Heart right ventricle (tissue), 16 donors: ENCODE measurements around the gene GNLY. TPM values are rescaled to one million over a fixed set of nuclear protein-coding genes. Genes with fewer than 3 reads are reported as not detected.

ENCODE experiments used
- ATAC-seq, 8 donors: fragments of 200-7000 bp; cut with Tn5 transposase; one replicate each; pipeline ENCODE4 v1.9.1; 2020; ENCODE audit warnings: mild to moderate bottlenecking in 8 of 8, moderate library complexity in 8 of 8, moderate number of reproducible peaks in 1 of 8
- DNase-seq, 2 donors: peaks; one replicate each; pipeline ENCODE4 v3.0.0-alpha.2; 2020
- H3K27ac ChIP-seq, 10 donors: fragments of 200-600 bp; sonication (generic) in 2 of 10; one replicate each; pipeline versions ENCODE4 v1.5.0 to v1.8.0; 2020 to 2022; ENCODE audit warnings: mild to moderate bottlenecking in 3 of 10
- H3K27me3 ChIP-seq, 7 donors: fragments of 200-600 bp; one replicate each; pipeline ENCODE4 v1.8.0; 2021 to 2022; ENCODE audit warnings: mild to moderate bottlenecking in 2 of 7
- H3K36me3 ChIP-seq, 9 donors: fragments of 200-600 bp; sonication (generic) in 1 of 9; one replicate each; pipeline versions ENCODE4 v1.5.0 to v1.8.0; 2020 to 2022; ENCODE audit warnings: mild to moderate bottlenecking in 2 of 9
- H3K4me1 ChIP-seq, 9 donors: fragments of 200-600 bp; sonication (generic) in 1 of 9; one replicate each; pipeline versions ENCODE4 v1.5.0 to v1.8.0; 2020 to 2022; ENCODE audit warnings: mild to moderate bottlenecking in 4 of 9
- H3K4me3 ChIP-seq, 10 donors: fragments of 200-600 bp; sonication (generic) in 2 of 10; one replicate each; pipeline versions ENCODE4 v1.5.0 to v1.8.0; 2020 to 2022; ENCODE audit warnings: mild to moderate bottlenecking in 7 of 10, moderate library complexity in 2 of 10
- H3K9me3 ChIP-seq, 11 donors: fragments of 200-600 bp in 10 of 11; sonication (generic) in 2 of 11; one replicate each; pipeline versions ENCODE4 v1.5.0 to v1.8.0; 2013 to 2022; ENCODE audit warnings: mild to moderate bottlenecking in 2 of 11, control low read depth in 1 of 11, moderate library complexity in 1 of 11
- CTCF ChIP-seq, 9 donors: fragments of 200-600 bp; sonication (generic) in 2 of 9; IDR thresholded peaks; one replicate each; pipeline versions ENCODE4 v1.5.0 to v1.8.0; 2021 to 2022; ENCODE audit warnings: antibody characterized with exemption in 9 of 9, mild to moderate bottlenecking in 5 of 9, moderate library complexity in 1 of 9
- WGBS, 2 donors: extraction: QIAGEN DNeasy Blood & Tissue Kit; methylation state at CpG; one replicate each; pipeline ENCODE4 v1.1.7; 2013; ENCODE audit warnings: inconsistent platforms in 1 of 2; 5-methylcytosine and 5-hydroxymethylcytosine counted together
- intact Hi-C, 10 donors: fragments of 100-400 bp; cut with DNase I; formaldehyde crosslinking; loops; one replicate each; pipeline versions ENCODE4 v1.11.1 to v1.14.2; 2022
- polyA plus RNA-seq, 2 donors: library from polyadenylated mRNA; stranded (reverse); fragments of 200-250 nt; gene quantifications; one replicate each; pipeline ENCODE4 v1.2.3, GENCODE V29; 2013
- total RNA-seq, 10 donors: library from RNA; stranded (reverse); fragmentation: NEBNext Ultra II Directional in 3 of 10; extraction: Animal tissue kit (Norgen Biotek cat#: 25700) in 3 of 10; gene quantifications; one replicate each; pipeline versions ENCODE4 v1.2.1 to v1.2.4, GENCODE V29; 2021 to 2023
- donor health status: Arrhythmogenic right ventricular cardiomyopathy.
- donor health status: ischemic (EF 13 %, LVEDD 7.1; RV severe dilation, severe dysfunction).
- donor health status: healthy with polysubstance abuse.
- donor health status: DM: no; HTN: yes; CAD: no.
- donor health status: DM: no; HTN: no; CAD: no.
- donor health status: ischemic (EF 25% LVEDD 6.9; RV normal size, moderate dysfunction).
- donor health status: ischemic (EF 25% LVEDD 5.7; RV mildly dilated, moderate dysfunction).
- donor health status: healthy.
- donor health status: DM: yes; HTN: yes; CAD: no.
- donor health status: Ischemic cardiomyopathy.
- donor health status: ischemic (EF 35%, LVEDD 5.7; RV mildly dilated, moderate dysfunction).
- donor health status: nonischemic (EF 11% LVEDD 7.7; RV severe dilation, severe dysfunction).
- donor health status: DM: yes; HTN: yes; CAD: no.
- donor health status: PGD.
- donor health status: ischemic (EF 29% LVEDD 5.4; RV normal size, mild dysfunction).
- donor health status: nonischemic (EF 23%, LVEDD 6.1; RV moderate dilation, normal function).

Gene GNLY
- total and polyA plus RNA-seq, 12 donors: 0.17 to 43.2 (median 1.2) TPM

- no peak for TF ChIP-seq CTCF (IDR thresholded peaks at IDR 0.05)
- Histone ChIP-seq H3K4me3 (no peak overlapping the region), H3K27ac (no peak overlapping the region), H3K27me3 (no peaks in the 10 kb centered on the region), H3K9me3 (peaks cover 0 to 4% (median 0%) of the 10 kb centered on the region in 11 donors), H3K36me3 (no peaks in the 10 kb centered on the region), H3K4me1 (peaks cover 3 to 48% (median 29%) of the 10 kb centered on the region in 9 donors)
- WGBS, 2 donors: 71 to 81% methylated on average over 15 of the region's 15 CpGs
- intact Hi-C loops: loop anchor here in 1 of 10 donors (10.0 kb wide), 1 partner anchor 357 kb away; no protein-coding TSS in a partner anchor
- ATAC-seq: no peak
- DNase-seq: no peak
Measured at GRCh38 chr2:85717308-85718008, 23.3 kb downstream of the GNLY start.

- WGBS, 2 donors: 82 to 87% methylated on average over 7 of the region's 7 CpGs
- no peak for DNase-seq
- intact Hi-C loops: loop anchor here in 1 of 10 donors (10.0 kb wide), 1 partner anchor 357 kb away; no protein-coding TSS in a partner anchor
Measured at GRCh38 chr2:85718009-85718391, 23.8 kb downstream of the GNLY start.

GRCh38 chr2:85718885-85719492 is 24.8 kb downstream of the GNLY start:
- WGBS, 2 donors: 79 to 82% methylated on average over 10 of the region's 10 CpGs
- ATAC-seq (peak in 4 of 8 donors; percentile 11 to 45 (median 20)), DNase-seq (no peak)
- TF ChIP-seq CTCF (IDR thresholded peaks at IDR 0.05): no peak
- no peaks in the 10 kb centered on the region for H3K27me3 ChIP-seq
- peak overlapping the region in 5 of 10 donors; percentile 4 to 52 (median 41) for H3K27ac ChIP-seq
- intact Hi-C loops: loop anchor here in 1 of 10 donors (10.0 kb wide), 1 partner anchor 356 kb away; no protein-coding TSS in a partner anchor
- H3K9me3 ChIP-seq: peaks cover 0 to 4% (median 0%) of the 10 kb centered on the region in 11 donors
- H3K36me3 ChIP-seq: no peaks in the 10 kb centered on the region
- peaks cover 1 to 39% (median 13%) of the 10 kb centered on the region in 9 donors for H3K4me1 ChIP-seq
- no peak overlapping the region for H3K4me3 ChIP-seq

More at GRCh38 chr2:85718009-85718391, 23.8 kb downstream of the GNLY start:
- Histone ChIP-seq H3K36me3 (no peaks in the 10 kb centered on the region), H3K27ac (no peak overlapping the region), H3K9me3 (peaks cover 0 to 4% (median 0%) of the 10 kb centered on the region in 11 donors), H3K27me3 (no peaks in the 10 kb centered on the region), H3K4me3 (no peak overlapping the region), H3K4me1 (peaks cover 3 to 43% (median 23%) of the 10 kb centered on the region in 9 donors)
- TF ChIP-seq CTCF (IDR thresholded peaks at IDR 0.05): peak in 1 of 9 donors; percentile 10
- ATAC-seq: no peak

GRCh38 chr2:85719609-85720240 is 25.6 kb downstream of the GNLY start:
- Histone ChIP-seq H3K27ac (peak overlapping the region in 5 of 10 donors; percentile 4 to 52 (median 41)), H3K27me3 (no peaks in the 10 kb centered on the region), H3K9me3 (peaks cover 0 to 4% (median 0%) of the 10 kb centered on the region in 11 donors), H3K36me3 (no peaks in the 10 kb centered on the region), H3K4me3 (no peak overlapping the region), H3K4me1 (peaks cover 0 to 39% (median 10%) of the 10 kb centered on the region in 9 donors)
- intact Hi-C loops: loop anchor here in 5 of 10 donors (10.0 kb wide), 3 partner anchors 45 to 365 kb away; no protein-coding TSS in a partner anchor
- 65 to 72% methylated on average over 6 of the region's 6 CpGs for WGBS, 2 donors
- DNase-seq (peak in 1 of 2 donors; percentile 63), ATAC-seq (peak; percentile 44 to 90 (median 80))
- no peak for TF ChIP-seq CTCF (IDR thresholded peaks at IDR 0.05)
